IPS-20b (cell line): ENCODE results near the gene C2orf92.

Experiments
- H3K27ac ChIP-seq: one replicate; pipeline ENCODE4 v1.5.1; 2013; ENCODE audit warnings: low read length
- H3K27me3 ChIP-seq: 2 replicates; pipeline ENCODE4 v1.6.1; 2013; ENCODE audit warnings: mild to moderate bottlenecking, low read length, inconsistent platforms; ENCODE audit not compliant: insufficient read depth
- H3K36me3 ChIP-seq: 2 replicates; pipeline ENCODE4 v1.6.1; 2013; ENCODE audit warnings: low read depth, mild to moderate bottlenecking, inconsistent platforms, low read length, moderate library complexity; ENCODE audit not compliant: insufficient read depth
- H3K4me1 ChIP-seq: 2 replicates; pipeline ENCODE4 v1.6.1; 2013; ENCODE audit warnings: mild to moderate bottlenecking, control low read depth, inconsistent platforms, low read length, moderate library complexity; ENCODE audit not compliant: insufficient read depth
- H3K4me3 ChIP-seq: 2 replicates; pipeline ENCODE4 v1.5.1; 2013; ENCODE audit warnings: mild to moderate bottlenecking, low read length, inconsistent platforms
- H3K9ac ChIP-seq: 2 replicates; pipeline ENCODE4 v1.6.1; 2013; ENCODE audit warnings: low read depth, mild to moderate bottlenecking, inconsistent platforms, low read length, moderate library complexity
- H3K9me3 ChIP-seq: 2 replicates; pipeline ENCODE4 v1.6.1; 2013; ENCODE audit warnings: mild to moderate bottlenecking, low read depth, low read length, inconsistent platforms; ENCODE audit not compliant: insufficient read depth

Gene C2orf92

GRCh38 chr2:97699765-97700444 lies 30.4 kb downstream of the C2orf92 start:
- Histone ChIP-seq H3K27ac (no peak overlapping the region), H3K4me1 (no peaks in the 10 kb centered on the region), H3K4me3 (no peak overlapping the region), H3K9me3 (no peaks in the 10 kb centered on the region), H3K9ac (no peak overlapping the region), H3K36me3 (no peaks in the 10 kb centered on the region), H3K27me3 (no peaks in the 10 kb centered on the region)

- H3K27me3 ChIP-seq = no peaks in the 10 kb centered on the region
- H3K9me3 ChIP-seq = no peaks in the 10 kb centered on the region
- H3K36me3 ChIP-seq = no peaks in the 10 kb centered on the region
- no peak overlapping the region for H3K9ac ChIP-seq
- no peak overlapping the region for H3K27ac ChIP-seq
- no peaks in the 10 kb centered on the region for H3K4me1 ChIP-seq
- no peak overlapping the region for H3K4me3 ChIP-seq
Observed at GRCh38 chr2:97701186-97701585, 31.7 kb downstream of the C2orf92 start.

- Histone ChIP-seq H3K36me3 (no peaks in the 10 kb centered on the region), H3K9ac (no peak overlapping the region), H3K4me1 (no peaks in the 10 kb centered on the region), H3K27ac (no peak overlapping the region), H3K27me3 (no peaks in the 10 kb centered on the region), H3K4me3 (no peak overlapping the region), H3K9me3 (no peaks in the 10 kb centered on the region)
Observed at GRCh38 chr2:97701851-97702465, 32.4 kb downstream of the C2orf92 start.

GRCh38 chr2:97702731-97703470 lies 33.4 kb downstream of the C2orf92 start:
- no peaks in the 10 kb centered on the region for H3K36me3 ChIP-seq
- no peak overlapping the region for H3K9ac ChIP-seq
- no peak overlapping the region for H3K27ac ChIP-seq
- H3K27me3 ChIP-seq = no peaks in the 10 kb centered on the region
- H3K9me3 ChIP-seq = no peaks in the 10 kb centered on the region
- H3K4me1 ChIP-seq = no peaks in the 10 kb centered on the region
- H3K4me3 ChIP-seq = no peak overlapping the region

- Histone ChIP-seq H3K9ac (no peak overlapping the region), H3K9me3 (no peaks in the 10 kb centered on the region), H3K4me3 (no peak overlapping the region), H3K36me3 (no peaks in the 10 kb centered on the region), H3K27me3 (no peaks in the 10 kb centered on the region), H3K4me1 (no peaks in the 10 kb centered on the region), H3K27ac (no peak overlapping the region)
Observed at GRCh38 chr2:97703741-97704140, 34.2 kb downstream of the C2orf92 start.

GRCh38 chr2:97704989-97705388 lies 35.5 kb downstream of the C2orf92 start:
- no peaks in the 10 kb centered on the region for H3K36me3 ChIP-seq
- H3K4me3 ChIP-seq = no peak overlapping the region
- H3K9ac ChIP-seq = no peak overlapping the region
- H3K27me3 ChIP-seq = no peaks in the 10 kb centered on the region
- no peaks in the 10 kb centered on the region for H3K9me3 ChIP-seq
- H3K4me1 ChIP-seq = no peaks in the 10 kb centered on the region
- H3K27ac ChIP-seq = no peak overlapping the region

GRCh38 chr2:97706112-97706511 lies 36.6 kb downstream of the C2orf92 start:
- Histone ChIP-seq H3K9me3 (no peaks in the 10 kb centered on the region), H3K27ac (no peak overlapping the region), H3K9ac (no peak overlapping the region), H3K36me3 (no peaks in the 10 kb centered on the region), H3K4me1 (no peaks in the 10 kb centered on the region), H3K27me3 (no peaks in the 10 kb centered on the region), H3K4me3 (no peak overlapping the region)

GRCh38 chr2:97706708-97707345 lies 37.3 kb downstream of the C2orf92 start:
- H3K9me3 ChIP-seq = no peaks in the 10 kb centered on the region
- no peaks in the 10 kb centered on the region for H3K36me3 ChIP-seq
- H3K27ac ChIP-seq = no peak overlapping the region
- H3K4me3 ChIP-seq = no peak overlapping the region
- no peaks in the 10 kb centered on the region for H3K4me1 ChIP-seq
- no peak overlapping the region for H3K9ac ChIP-seq
- no peaks in the 10 kb centered on the region for H3K27me3 ChIP-seq

GRCh38 chr2:97707362-97708047 lies 38.0 kb downstream of the C2orf92 start:
- Histone ChIP-seq H3K4me1 (no peaks in the 10 kb centered on the region), H3K27me3 (no peaks in the 10 kb centered on the region), H3K9ac (no peak overlapping the region), H3K36me3 (no peaks in the 10 kb centered on the region), H3K9me3 (no peaks in the 10 kb centered on the region), H3K27ac (no peak overlapping the region), H3K4me3 (no peak overlapping the region)

- H3K27me3 ChIP-seq = no peaks in the 10 kb centered on the region
- no peak overlapping the region for H3K9ac ChIP-seq
- H3K27ac ChIP-seq = no peak overlapping the region
- no peaks in the 10 kb centered on the region for H3K4me1 ChIP-seq
- no peaks in the 10 kb centered on the region for H3K36me3 ChIP-seq
- H3K4me3 ChIP-seq = no peak overlapping the region
- H3K9me3 ChIP-seq = no peaks in the 10 kb centered on the region
Observed at GRCh38 chr2:97708048-97708380, 38.5 kb downstream of the C2orf92 start.

GRCh38 chr2:97708608-97709007 lies 39.1 kb downstream of the C2orf92 start:
- H3K4me3 ChIP-seq = no peak overlapping the region
- H3K27ac ChIP-seq = no peak overlapping the region
- no peaks in the 10 kb centered on the region for H3K4me1 ChIP-seq
- no peaks in the 10 kb centered on the region for H3K9me3 ChIP-seq
- no peaks in the 10 kb centered on the region for H3K27me3 ChIP-seq
- no peak overlapping the region for H3K9ac ChIP-seq
- H3K36me3 ChIP-seq = no peaks in the 10 kb centered on the region
